GM19324 (cell line): ENCODE results near the gene SEL1L.
A peak's percentile ranks its signal among the peaks of the same experiment; 100 is the strongest.
"Not testable (repeated sequence)": the region's sequence is repeated elsewhere in the genome, so short reads cannot be mapped to it uniquely, and the experiment has no call there.

ENCODE experiments used
- ATAC-seq: cut with Tn5 transposase; IDR thresholded peaks from one replicate; pipeline ENCODE4 v1.9.1; 2021; ENCODE audit warnings: mild to moderate bottlenecking, moderate library complexity; ENCODE audit not compliant: unreplicated experiment, low FRiP score

The SEL1L gene

GRCh38 chr14:81478446-81478845, 55.2 kb downstream of the SEL1L start:
- no peak for ATAC-seq

- no peak for ATAC-seq
These were observed 56.8 kb downstream of the SEL1L start for GRCh38 chr14:81476816-81477215.

- ATAC-seq: no peak
These were observed 58.8 kb downstream of the SEL1L start for GRCh38 chr14:81474685-81475324.

GRCh38 chr14:81474148-81474492, 59.5 kb downstream of the SEL1L start:
- peak; percentile 64 for ATAC-seq

GRCh38 chr14:81473456-81474147, 60.1 kb downstream of the SEL1L start:
- peak; percentile 27 for ATAC-seq

- no peak for ATAC-seq
These were observed 61.4 kb downstream of the SEL1L start for GRCh38 chr14:81472096-81472800.

GRCh38 chr14:81471062-81471461, 62.6 kb downstream of the SEL1L start:
- peak; percentile 26 for ATAC-seq

GRCh38 chr14:81470557-81470826, 63.2 kb downstream of the SEL1L start:
- ATAC-seq: peak; percentile 30

GRCh38 chr14:81466854-81467253, 66.8 kb downstream of the SEL1L start:
- ATAC-seq: no peak

- no peak for ATAC-seq
These were observed 68.0 kb downstream of the SEL1L start for GRCh38 chr14:81465507-81466228.

GRCh38 chr14:81465003-81465392, 68.7 kb downstream of the SEL1L start:
- not testable (repeated sequence) for ATAC-seq

GRCh38 chr14:81464253-81465002, 69.2 kb downstream of the SEL1L start:
- ATAC-seq: no peak

GRCh38 chr14:81462356-81462755, 71.3 kb downstream of the SEL1L start:
- not testable (repeated sequence) for ATAC-seq

- no peak for ATAC-seq
These were observed 73.7 kb downstream of the SEL1L start for GRCh38 chr14:81459912-81460311.

- no peak for ATAC-seq
These were observed 75.3 kb downstream of the SEL1L start for GRCh38 chr14:81458352-81458751.

GRCh38 chr14:81455390-81455789, 78.3 kb downstream of the SEL1L start:
- ATAC-seq: peak; percentile 21

GRCh38 chr14:81454572-81455218, 79.0 kb downstream of the SEL1L start:
- ATAC-seq: peak; percentile 70

GRCh38 chr14:81453166-81453766, 80.4 kb downstream of the SEL1L start:
- no peak for ATAC-seq

GRCh38 chr14:81452341-81453133, 81.1 kb downstream of the SEL1L start:
- no peak for ATAC-seq
